ENCODE results near the gene NHSL2.
"Not testable (repeated sequence)": the region's sequence is repeated elsewhere in the genome, so short reads cannot be mapped to it uniquely, and the experiment has no call there.

NHSL2 gene

DNA sequence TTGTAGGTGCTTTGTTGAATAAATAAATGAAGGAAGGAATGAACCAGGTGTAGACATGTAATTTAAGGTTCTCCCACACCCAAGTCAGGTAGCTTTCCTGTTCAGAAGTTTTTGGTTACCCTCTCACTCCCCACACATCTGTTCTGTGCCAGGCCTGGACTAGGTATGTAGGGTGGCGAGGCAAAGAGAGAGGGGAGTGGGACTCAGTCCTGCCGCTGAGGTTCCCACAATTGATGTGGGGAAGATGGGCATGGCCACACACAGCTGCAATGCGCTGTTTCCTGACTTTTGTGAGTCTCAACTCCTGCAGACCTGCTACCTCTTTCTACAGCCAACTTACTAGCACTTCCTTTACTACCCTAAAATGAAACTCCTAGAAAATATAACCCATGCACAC lies 132.2 kb downstream of the NHSL2 start:
- no peak for DNase-seq (ENCODE audit: low spot score)

DNA sequence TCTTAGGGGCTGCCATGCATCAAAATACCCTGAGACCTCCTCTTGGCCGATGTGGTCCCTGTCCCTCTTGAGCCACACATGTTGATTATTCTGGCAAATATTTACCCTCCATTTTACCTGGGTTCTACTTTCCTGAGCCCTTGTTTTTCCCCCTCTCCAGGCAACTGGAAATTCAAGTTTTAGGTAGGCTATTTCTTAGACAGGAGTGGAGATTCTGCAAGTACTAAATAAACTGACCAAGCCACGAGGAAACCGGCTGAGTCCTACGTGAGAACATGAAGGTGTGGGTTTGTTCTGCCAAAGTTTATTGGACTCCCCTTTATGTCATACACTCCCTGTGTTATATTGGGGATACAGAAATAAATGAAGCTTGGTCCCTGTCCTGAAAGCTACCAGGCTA lies 133.0 kb downstream of the NHSL2 start:
- no peak for DNase-seq (ENCODE audit: low spot score)

DNA sequence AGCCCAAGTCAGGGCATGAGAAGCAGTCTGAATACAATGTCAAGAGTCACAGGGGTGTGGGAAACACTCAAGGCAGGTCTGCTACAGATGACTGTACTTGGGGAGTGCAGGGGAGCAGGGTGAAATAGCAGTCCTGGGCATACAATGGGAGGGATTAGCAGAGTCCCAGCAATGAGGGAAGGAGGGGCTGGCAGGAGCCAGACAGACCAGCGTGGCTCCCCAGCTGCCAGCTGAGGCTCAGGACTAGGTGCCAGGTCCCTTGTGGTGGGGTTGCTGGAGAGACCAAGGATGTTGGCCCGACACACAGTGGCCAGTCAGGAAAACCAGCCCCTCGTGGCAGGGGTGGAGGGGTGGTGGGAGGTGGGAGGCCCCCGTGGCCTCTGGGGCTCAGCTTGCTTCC lies 134.5 kb downstream of the NHSL2 start:
- DNase-seq (ENCODE audit: low spot score) = no peak

DNA sequence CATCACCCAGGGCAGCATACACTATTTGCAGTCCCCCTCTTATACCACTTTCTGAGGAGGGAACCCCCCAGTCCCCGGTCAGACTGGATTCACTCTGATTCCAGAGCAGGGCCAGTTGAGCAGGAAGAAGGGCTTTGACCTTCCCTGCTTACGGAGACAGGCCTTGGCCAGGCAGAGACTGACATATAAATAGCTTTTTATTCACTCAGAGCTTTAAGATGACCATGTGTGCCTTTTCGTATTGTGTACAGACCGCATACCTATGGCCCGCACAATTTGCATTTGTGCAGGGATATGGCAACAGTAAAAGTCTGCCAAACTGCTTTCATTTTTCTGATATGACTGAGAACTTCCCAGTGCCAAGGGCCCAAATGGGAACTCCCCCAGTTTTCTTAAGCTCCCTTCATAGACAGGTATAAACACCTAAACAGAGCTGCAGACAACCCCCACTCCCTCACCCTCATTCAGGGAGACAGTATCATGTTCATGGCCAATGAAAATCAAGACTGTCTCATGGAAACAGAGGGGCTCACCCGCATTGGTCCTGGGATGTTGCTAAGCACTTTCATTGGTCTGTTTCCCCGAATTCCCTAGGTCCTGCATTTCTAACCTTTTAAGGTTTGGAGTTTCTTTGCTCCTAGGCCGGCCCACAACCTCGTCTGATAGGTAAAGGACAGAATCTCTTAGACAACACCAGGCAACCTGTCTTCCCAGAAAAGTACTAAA lies 135.1 kb downstream of the NHSL2 start:
- DNase-seq (ENCODE audit: low spot score) = no peak

DNA sequence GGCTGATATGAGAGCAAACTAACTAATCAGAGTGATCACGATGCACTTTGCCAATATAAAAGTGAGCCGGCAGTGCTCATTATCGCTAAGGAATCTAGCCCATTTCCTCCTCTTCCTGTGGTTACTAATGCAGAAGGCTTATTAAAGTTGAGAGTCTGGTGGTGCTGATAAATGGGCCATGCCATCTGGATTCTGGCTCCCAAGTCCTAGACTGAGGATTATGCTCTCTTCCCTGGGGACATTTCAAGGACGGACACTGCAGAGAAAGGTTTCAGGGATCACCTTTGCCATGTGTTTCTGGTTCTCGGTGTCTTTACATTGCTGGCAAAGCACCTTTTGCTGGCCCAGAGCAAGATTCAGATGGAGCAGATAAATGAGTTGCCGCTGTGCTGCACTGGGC lies 135.8 kb downstream of the NHSL2 start:
- DNase-seq (ENCODE audit: low spot score) = no peak

DNA sequence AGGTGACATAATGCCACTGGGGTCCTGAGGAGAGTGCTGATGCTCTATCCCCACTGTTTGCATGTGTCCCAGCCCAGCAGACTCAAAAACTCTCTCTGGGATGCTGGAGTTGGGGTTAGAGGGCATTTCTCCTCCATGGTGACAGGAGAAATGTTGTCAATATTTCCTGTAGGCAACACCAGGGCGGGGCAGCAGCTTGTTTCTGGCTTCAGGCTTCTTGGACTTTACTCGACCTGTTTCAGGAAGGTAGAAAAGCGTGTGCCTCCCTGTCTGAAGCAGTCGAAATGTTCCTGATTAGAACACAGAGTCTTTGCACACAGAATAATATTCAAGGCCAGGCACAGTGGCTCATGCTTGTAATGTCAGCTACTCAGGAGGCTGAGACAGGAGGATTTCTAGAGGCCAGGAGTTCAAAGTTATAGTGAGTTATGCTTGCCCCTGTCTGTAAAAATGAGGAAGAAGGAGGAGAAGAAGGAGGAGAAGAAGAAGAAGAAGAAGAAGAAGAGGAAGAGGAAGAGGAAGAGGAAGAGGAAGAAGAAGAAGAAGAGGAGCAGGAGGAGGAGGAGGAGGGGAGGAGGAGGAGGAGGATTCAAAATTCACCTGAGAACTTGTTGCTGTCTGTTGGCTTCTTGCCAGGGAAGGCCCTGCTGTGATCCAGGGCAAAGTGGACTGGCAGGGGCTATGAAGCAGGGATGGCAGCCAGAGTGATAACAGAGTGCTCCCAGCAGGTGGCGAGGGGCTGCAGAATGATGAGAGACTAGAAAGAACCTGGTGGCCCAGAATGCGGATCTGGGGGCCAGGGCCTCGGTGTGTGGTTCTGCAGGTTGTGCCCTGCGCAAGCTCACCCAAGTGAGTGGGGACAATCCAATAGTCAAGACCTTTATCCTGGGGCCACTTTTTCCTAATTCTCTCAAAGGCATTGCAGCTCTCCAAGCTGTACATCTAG lies 138.1 kb downstream of the NHSL2 start:
- DNase-seq (ENCODE audit: low spot score) = peak; percentile 19

DNA sequence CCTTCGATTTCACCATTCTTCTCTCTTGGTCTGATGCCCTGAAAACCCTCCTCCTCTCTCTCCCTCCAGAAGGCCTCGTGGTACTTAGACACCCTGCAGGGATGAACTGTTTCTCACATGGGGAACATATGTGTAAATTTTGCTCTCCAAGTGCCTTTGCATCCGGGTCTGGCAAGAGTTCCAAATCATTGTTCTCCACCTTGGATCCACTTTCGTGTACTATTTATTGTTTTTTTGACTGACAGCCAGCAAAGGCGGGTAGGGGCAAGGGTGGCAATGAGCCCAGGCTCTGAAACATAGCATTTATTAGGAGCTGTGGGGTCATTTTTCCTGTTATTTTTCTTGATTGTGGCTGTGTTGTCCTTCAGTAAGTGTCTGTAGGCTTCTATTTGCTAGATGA lies 139.4 kb downstream of the NHSL2 start:
- DNase-seq (ENCODE audit: low spot score) = peak; percentile 1

DNA sequence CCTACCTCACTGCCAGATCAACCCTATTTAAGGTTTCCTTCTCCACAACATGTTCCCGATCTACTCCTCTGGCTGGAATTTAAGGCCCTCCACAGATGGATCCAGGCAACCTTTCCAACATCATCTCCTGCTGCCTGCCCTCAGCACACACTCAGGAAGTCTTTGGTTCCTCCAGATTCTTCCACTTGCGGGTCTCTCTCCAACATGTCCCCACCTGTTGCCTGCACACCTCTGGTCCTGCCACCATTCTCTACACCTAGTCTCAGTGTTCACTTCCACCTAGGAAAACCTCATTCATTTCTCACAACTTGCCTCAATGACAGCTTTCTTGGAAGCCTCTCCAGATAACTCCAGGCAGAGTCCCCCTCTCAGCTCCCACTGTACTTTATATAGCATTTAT lies 140.9 kb downstream of the NHSL2 start:
- no peak for DNase-seq (ENCODE audit: low spot score)

DNA sequence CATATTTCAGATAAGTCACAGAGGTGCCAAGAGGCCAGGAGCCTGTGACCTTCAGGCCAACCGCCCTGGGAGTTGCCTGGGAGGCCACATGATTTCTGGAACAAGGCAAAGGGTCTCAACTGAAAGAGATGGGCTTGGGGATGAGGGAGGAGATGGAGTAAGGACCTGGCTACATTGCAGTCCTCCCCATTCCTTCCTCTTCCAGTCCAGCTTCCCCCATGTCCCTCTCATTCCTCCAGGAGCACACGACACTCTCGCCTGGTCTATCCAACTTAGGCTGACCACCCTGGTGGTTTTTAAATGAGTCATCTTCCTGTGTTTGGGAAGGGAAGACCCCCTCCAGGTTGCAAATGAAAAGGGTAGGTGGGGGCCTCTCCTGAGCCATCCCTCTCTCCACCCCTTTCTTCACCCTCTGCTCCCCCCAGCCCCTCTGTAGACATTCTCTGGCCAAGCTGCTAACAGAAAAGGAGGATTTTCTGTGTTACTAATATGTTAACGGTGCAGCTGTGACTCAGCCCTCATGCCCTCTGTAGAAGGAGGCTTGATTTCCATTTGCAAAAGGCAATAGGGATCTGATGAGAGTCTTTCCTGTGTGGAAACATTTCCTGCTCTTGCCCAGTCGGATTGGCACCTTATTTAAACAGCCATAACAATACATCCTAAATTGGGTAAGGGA lies 141.9 kb downstream of the NHSL2 start:
- DNase-seq (ENCODE audit: low spot score) = no peak

DNA sequence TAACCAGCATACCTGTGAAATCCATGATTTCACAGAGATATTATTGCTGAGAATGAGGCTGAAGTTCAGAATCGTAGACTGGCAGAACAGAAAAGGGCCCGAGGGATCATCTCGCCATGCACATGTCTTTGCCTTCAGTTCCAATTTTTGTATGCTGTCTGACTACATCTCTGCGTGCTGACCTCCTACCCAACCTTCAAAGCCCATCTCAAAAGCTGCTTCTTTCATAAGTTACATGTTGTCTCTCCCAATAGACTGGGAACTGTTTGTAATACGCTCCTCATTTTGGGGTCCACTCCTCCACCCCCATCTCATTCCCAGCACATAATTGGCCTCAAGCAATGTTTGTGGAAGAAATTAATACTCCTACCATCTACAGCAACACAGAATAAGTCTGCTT lies 142.9 kb downstream of the NHSL2 start:
- DNase-seq (ENCODE audit: low spot score) = no peak

DNA sequence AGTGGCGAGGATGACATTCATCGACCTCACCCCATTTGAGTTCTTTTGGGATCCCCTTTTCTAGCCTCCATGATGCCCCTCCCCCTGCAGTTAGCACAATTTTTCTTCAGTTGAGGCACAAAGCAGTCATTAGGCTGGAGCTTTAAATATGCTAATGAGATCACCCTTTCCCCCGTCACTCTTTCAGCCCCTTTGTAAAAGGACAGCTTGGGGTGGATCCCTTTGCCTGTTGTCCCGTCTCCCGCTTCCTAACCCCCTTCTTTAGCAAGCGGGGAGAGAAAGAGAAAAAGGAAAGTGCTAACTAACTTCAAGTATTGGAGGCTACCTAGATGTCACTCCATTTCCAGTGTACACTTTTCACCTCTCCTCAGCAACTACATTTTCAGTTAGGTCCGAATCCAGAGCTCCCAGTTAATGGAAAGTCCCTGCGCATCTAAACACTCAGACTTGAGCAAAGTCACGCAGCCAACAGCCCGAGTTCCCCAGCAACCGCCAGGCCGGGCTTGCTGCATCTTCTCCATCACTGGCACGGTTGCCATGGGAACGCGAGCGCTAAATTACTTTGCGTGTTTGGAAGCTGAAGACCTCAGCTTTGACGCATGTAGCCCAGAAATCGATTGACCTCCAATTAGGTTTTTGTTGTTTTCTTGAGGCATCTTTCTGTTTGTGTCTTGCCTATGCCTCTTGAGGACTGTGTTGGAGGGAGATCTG lies 144.3 kb downstream of the NHSL2 start:
- peak; percentile 54 for DNase-seq (ENCODE audit: low spot score)

DNA sequence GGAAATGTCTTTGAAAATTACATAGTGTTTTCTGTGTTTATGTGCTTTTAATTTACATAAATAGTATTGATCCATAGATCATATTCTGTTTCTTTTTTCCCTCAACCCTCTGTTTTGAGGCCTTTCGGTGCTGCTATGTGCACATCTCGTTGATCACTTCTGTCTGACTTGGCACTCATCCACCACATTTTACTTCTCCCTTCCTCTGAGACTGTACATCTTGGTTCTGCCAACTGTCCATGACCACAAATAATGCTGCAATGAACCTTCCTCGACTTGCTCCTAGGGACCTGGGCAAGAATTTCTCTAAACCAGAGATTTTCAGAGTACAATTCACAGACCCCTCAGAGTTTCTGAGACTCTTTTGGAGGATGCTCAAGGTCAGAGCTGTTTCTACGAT lies 146.7 kb downstream of the NHSL2 start:
- DNase-seq (ENCODE audit: low spot score) = no peak

DNA sequence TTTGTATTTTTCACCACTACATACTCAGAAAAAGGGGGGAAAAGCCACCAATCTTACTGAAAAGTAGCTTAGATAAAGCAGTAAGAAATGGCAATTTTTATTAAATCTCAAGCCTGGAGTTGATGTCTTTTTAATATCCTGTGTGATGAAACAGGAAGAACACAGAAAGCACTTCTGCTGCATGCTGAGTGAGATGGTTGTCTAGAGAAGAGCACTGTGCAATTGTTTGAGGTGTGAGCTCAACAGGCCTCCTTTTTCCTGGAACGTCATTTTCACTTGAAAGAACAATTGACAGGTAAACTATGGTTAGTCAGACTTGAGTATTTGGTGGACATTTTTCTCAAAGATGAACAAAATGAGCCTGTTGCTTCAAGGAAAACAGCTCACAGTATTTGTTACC lies 147.2 kb downstream of the NHSL2 start:
- DNase-seq (ENCODE audit: low spot score) = no peak

DNA sequence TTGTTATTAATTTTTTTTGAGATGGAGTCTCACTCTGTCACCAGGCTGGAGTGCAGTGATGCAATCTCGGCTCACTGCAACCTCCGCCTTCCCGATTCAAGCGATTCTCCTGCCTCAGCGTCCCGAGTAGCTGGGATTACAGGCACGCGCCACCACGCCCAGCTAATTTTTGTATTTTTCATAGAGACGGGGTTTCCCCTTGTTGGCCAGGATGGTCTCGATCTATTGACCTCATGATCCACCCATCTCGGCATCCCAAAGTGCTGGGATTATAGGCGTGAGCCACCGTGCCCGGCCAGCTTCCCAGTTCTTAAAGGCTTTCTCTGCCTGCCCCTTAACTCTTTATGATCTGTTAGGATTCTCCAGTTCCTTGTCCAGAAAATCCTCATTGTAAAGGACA lies 147.7 kb downstream of the NHSL2 start:
- DNase-seq (ENCODE audit: low spot score) = not testable (repeated sequence)

DNA sequence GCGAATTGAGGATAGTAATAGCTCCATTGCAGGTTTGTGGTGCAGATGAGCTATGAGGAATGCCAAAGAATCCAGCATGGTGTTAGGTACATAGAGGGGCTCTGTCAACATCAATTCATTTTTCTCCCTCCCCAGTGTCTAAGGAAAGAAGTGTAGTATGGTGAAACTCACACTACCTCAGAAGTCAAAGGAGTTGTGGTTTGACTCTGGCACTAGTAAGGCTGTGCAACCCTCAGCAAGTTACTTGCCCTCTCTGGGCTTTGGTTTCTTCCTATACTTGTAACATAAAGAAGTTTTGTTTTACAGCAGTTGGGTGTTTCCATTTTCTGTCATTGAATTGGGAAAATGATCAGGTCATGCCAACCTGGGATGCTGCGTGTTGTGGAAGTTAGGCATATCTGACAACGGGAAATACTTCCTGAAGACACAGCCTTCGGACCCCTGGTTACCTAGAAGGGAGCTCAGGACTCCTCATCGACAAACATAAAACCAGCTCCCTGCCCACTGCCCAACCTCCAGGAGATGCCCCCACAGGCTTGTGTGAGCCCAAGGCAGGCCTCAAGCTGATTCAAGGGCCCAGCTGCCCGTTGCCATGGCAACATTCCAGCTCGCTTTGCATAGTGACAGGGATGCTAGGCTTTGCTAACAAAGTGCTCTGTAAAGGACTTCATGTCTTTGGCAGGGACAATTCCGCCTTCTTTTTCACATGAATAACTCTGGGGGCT lies 149.7 kb downstream of the NHSL2 start:
- DNase-seq (ENCODE audit: low spot score) = no peak

DNA sequence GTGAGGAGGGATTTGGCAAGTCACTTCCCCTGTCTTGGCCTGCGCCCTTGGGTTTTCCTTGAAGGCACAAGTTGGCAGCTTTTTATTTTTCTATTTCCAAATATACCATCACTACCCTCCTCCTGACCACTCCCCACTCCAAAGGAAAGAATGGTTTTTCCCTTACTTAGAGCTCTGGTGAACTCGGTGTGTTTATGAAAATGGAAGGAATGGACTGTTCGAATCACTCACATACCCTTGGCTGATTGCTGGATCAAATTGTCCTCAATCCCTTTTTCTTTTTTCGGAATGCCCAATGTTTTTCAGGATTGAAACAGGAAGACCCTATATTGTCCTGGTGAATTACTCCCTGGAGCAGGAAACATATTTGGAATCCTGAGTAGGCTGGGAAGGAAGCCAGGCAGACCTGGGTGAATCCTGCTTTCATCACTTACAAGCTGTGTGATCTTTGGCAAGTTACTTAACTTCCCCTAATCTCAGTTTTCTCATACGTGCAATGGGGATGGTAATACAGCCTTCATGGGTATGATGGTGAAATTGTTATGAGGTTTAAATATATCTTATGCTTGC lies 150.4 kb downstream of the NHSL2 start:
- DNase-seq (ENCODE audit: low spot score) = no peak

DNA sequence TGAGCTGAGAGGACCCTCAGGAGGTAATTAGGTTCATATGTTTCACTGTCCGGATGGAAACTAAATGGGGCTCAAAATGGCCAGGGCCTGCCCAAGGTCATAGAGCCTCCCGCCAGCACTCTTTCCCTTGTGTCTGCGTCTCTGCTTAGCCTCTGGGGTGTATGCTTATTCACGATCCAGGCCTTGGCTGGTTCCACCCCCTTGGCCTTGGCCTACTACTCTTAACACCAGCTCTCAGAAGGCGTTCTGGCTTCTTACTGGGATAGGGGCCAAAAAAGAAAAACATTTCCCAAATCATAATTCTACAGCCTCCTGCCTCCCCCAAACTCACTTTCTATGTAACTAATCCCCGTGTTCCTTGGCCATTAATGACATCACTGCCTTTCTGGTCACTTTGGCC lies 152.3 kb downstream of the NHSL2 start:
- DNase-seq (ENCODE audit: low spot score) = no peak

DNA sequence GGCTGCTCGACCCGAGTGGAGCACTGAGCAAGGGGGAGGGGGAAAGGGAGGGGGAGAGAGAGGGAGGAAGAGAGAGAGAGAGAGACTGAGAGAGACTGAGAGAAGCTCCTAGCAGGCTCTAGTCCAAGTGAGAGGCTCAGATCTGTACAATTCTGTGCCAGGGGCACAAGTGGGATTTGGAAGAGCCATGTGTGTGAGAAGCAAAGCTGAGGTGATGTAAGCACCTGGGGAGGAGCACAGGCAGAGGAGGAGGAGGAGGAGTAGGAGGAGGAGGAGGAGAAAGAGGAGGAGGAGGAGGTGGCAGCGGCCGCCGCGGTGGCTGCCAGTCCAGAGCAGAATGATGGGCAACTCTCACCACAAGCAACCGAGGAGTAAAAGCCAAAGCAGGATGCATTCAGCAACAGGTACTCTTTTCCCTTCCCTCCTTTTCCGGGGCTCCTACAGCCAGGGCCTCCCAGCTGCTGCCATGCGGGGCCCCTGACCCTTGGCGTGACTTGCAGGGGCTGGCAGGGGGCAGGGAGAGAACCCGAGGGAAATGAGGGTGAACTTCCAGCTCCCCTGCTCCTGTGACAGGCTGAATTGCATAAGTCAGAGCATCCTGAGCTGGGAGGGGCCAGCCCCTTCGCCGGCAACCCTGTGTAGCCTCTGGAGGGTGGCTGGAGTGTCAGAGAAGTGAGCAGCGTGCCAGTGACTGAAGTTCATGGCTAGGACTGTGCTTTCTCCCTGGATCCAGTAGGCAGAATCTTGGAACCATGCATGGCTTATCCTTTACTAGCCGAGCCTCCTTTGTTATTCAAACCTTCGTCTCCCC lies 158.9 kb downstream of the NHSL2 start:
- no peak for DNase-seq (ENCODE audit: low spot score)

DNA sequence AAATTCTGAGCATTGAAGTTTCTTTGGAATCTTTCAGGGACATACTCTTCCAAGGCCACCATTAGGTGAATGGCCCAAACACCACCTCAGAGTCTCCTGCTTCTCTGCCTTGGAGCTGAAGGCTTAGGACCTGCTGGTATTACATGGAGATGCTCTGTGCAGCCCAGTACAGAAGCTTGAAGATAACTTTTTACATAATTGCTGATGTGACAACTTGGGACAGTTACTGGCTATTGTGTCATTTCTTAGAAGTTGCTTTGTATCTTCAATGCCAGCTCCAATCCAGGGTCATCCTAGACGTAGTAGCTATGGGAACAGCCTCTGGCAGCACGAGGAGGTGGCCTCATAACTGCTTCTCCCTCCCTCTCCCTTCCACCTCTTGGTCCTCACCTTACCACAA lies 160.6 kb downstream of the NHSL2 start:
- DNase-seq (ENCODE audit: low spot score) = no peak

DNA sequence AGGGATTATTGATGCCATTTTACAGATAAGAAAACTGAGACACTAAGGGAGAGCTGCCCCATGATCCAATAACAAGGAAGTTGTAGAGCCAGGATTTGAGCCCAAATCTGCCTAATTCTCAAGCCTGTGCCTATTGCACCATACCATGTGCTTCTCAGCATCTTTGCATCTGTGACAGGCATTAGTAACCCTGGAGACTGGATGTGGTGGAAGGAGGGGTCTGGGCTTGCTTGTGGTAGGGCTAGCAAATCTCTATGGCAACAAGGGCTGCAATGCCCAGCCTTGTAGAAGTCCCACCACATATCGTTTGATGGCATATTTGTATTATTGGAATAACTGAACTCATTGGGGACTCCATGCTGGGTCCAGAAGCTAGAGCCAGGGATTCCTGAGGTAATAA lies 163.0 kb downstream of the NHSL2 start:
- DNase-seq (ENCODE audit: low spot score) = no peak
